K562 treated with DMSO at 1 percent for 12 hours (cell line): ENCODE measurements around the gene LRRC38. TPM values are rescaled to one million over a fixed set of nuclear protein-coding genes. Genes with fewer than 3 reads are reported as not detected.

ENCODE experiments used
- total RNA-seq: library from RNA; unstranded; fragments of 300-600 nt; gene quantifications from 2 replicates; pipeline ENCODE4 v1.2.3, GENCODE V29; 2022; ENCODE audit not compliant: insufficient read depth

LRRC38 gene, protein sequence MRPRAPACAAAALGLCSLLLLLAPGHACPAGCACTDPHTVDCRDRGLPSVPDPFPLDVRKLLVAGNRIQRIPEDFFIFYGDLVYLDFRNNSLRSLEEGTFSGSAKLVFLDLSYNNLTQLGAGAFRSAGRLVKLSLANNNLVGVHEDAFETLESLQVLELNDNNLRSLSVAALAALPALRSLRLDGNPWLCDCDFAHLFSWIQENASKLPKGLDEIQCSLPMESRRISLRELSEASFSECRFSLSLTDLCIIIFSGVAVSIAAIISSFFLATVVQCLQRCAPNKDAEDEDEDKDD
- total RNA-seq: not detected in 2 replicates

DNA sequence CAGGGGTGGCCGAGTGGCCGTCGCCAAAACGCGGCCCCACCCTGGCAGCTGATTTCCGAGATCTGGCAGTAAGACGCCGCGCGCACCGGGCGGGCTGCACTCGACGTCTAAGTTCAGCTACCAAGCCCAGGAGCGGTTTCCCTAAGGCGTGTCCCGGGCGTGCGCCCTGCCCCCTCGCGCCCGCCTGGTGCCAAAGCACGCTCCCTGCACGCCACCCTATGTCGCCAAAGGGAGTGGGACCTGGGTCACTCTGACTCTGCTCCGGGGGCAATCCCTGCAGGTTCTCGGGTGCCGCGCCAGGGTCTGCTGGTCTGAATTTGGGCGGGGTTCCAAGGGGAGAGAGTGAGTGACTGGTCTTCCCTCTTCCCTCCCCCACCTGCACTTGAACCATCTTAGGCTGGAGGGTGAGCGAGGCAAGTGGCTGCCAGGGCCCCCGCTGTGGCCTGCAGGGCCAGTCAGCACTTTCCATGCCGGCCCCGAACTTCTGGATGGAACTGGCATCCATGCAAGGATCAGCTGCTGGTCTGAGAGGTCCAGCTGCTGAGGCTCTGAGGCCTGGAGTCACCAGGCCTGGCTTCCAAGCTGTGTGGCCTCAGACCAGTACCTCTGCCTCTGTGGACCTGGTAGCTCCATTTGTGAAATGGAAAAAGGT lies at the start of gene LRRC38:
Gene LRRC38, minus strand, starts transcription at position 109 of the 652 bp plus-strand sequence. CDS start 410 bp downstream, outside the sequence.

Other genes starting within 250 kb of the LRRC38 start
- not detected in 2 replicates for gene PRAMEF8, start 228.9 kb downstream of the LRRC38 start, total RNA-seq
- not detected in 2 replicates for gene PRAMEF33, start 210.5 kb downstream of the LRRC38 start, total RNA-seq
- gene PRAMEF15, start 198.4 kb downstream of the LRRC38 start, total RNA-seq: not detected in 2 replicates
- not detected in 2 replicates for gene PRAMEF14, start 166.9 kb downstream of the LRRC38 start, total RNA-seq
- gene PRAMEF19, start 142.1 kb downstream of the LRRC38 start, total RNA-seq: not detected in 2 replicates
- not detected in 2 replicates for gene PRAMEF17, start 124.4 kb downstream of the LRRC38 start, total RNA-seq
- not detected in 2 replicates for gene PRAMEF20, start 103.6 kb downstream of the LRRC38 start, total RNA-seq
- not detected in 2 replicates for gene PDPN, start 69.8 kb upstream of the LRRC38 start, total RNA-seq
- 11.2 and 20.7 TPM in 2 replicates for gene PRDM2, start 186.2 kb upstream of the LRRC38 start, total RNA-seq